HG03060 (cell line): Measurements from ENCODE around the gene PRMT3.
"Not testable (repeated sequence)": the region's sequence is repeated elsewhere in the genome, so short reads cannot be mapped to it uniquely, and the experiment has no call there.

Experiments
- ATAC-seq: cut with Tn5 transposase; IDR thresholded peaks from one replicate; pipeline ENCODE4 v1.9.1; 2021; ENCODE audit warnings: low read depth, moderate number of reproducible peaks; ENCODE audit not compliant: unreplicated experiment

Gene PRMT3

DNA sequence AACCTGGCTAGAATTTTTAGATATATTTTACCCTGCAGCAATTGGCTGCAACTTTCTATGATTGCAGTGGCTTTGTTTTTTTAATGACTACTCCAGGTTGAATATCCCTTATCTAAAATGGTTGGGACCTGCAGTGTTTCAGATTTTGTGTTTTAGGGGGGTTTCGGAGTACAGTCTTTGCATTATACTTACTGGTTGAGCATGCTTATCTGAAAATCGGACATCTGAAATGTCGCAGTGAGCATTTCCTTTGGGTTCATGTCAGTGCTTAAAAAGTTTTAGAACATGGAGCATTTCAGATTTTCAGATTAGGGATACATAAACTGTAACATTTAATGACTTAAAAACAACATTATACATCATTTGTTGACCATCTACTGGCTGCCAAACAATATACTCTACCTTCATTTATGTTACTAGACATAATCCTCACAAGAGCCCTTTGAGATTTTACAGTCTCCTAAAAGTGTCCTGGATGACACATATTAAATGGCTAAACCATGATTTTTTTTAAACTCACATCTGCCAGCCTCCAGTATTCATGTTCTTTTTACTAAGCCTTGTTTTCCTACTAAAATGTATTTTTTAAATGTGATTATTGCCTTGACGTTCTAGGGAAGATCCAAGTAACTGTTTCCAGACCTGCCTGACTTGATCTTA is 66.3 kb downstream of the PRMT3 start:
- no peak for ATAC-seq

GRCh38 chr11:20457001-20457799 is 69.7 kb downstream of the PRMT3 start:
- no peak for ATAC-seq

DNA sequence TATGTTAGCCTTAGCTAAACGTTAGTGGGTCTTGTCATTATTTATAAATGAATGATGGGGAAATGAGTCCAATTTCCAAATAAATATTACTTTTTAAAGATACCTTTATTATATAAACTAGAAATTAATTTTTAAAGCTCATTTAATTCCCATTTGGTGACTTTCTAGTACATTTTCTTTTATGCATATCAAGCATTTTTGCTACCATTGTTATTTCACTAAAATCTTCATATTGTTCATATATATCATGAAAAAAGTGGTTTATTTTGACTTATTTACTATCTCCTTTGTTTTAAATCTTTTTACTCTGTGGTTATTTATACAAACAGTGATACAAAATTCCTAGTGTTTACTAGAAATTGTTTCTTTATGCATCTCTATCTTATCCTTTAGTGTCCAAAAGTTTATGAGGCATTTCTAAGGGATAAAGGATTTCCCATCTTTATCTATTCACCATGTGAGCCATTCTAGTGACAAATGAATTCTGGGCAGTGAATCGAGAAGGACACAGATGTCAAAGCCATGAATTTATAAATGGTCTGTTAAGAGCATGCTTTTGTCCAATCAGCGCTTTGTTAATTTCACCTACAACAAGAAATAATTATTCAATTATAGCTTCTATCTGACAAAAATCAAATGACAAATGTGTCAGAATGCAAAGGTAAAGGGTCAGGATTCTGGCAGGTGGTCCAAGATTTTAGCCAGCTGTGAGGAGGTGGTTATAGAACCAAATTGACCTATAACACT is 70.6 kb downstream of the PRMT3 start:
- ATAC-seq: no peak

GRCh38 chr11:20458905-20459632 is 71.6 kb downstream of the PRMT3 start:
- ATAC-seq: no peak

DNA sequence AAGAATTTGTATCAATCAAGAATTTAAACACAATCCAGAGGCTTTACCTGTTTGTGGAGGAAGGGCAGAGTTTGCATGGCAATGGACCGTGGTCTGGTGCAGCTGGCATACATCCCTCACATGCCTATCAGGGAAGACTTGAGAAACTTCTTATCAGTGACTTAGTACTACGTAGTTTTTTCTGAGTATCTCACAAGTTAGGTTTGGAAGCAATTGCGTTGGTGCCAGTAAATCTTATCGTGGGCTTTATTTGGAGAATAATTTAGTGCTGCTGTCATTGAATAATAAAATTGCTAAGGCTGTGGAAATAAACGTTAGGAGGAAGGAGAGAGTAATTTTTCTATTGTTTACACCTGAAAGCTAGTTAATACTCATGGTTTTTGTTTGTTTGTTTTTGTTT is 72.3 kb downstream of the PRMT3 start:
- ATAC-seq: no peak

DNA sequence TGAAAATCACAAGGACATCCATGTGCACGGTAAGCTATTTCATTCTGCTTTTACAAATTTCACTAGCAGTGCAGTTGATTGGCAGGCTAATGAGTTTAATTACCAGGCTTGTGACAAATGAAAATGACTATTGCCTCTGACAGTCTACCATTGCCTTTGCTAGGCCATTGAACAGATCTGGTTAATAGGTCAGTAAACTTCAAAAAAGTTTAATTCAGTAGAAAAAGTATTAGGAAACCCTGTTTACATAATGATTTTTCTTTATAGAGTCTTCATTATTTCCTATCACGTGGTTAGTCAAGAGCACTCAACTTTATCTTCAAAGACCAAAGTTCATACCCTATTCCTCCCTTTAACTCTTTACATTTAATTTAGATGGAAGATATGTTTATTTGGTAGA is 77.0 kb downstream of the PRMT3 start:
- ATAC-seq: no peak

GRCh38 chr11:20467487-20468185 is 80.1 kb downstream of the PRMT3 start:
- ATAC-seq: no peak

- ATAC-seq: no peak
Observed at GRCh38 chr11:20470348-20470747, 82.8 kb downstream of the PRMT3 start.

DNA sequence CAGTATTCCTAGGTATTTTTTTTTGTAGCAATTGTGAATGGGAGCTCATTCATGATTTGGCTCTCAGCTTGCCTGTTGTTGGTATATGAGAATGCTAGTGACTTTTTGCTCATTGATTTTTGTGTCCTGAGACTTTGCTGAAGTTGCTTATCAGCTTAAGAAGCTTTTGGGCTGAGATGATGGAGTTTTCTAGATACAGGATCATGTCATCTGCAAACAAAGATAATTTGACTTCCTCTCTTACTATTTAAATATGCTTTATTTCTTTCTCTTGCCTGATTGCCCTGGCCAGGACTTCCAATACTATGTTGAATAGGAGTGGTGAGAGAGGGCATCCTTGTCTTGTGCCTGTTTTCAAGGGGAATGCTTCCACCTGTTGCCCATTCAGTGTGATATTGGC is 84.4 kb downstream of the PRMT3 start:
- not testable (repeated sequence) for ATAC-seq

DNA sequence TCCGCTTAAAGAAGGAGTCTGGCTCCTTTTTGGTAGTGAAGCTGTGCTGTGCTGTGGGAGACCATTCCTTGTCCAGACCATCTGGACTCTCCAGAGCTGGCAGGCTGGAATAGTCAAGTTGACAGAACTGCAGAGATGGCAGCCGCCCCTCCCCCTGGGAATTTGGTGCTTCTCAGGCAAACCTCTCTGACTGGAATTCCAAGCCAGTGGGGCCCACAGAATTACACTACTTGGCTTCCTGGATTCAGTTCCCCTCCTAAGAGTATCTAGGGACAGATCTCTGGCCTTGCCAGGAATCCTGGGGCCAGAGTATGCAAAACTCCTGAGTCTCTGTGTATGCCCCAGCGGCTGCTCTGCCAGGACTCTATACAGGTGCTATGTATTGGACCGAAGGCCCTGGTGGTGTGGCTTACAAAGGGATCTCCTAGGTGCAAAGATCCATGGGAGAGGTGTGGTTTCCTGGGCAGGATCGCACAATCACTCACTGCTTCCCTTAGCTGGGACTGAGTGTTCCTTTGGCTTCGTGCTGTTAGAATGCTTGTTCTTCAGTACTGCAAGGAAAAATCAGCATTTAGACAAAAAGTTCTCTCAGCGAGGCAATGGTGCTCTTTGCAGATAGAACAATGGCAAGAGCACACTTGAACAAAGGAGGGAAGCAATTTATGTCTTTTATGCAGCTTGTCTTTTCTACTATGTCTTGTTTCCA is 86.8 kb downstream of the PRMT3 start:
- ATAC-seq: no peak

DNA sequence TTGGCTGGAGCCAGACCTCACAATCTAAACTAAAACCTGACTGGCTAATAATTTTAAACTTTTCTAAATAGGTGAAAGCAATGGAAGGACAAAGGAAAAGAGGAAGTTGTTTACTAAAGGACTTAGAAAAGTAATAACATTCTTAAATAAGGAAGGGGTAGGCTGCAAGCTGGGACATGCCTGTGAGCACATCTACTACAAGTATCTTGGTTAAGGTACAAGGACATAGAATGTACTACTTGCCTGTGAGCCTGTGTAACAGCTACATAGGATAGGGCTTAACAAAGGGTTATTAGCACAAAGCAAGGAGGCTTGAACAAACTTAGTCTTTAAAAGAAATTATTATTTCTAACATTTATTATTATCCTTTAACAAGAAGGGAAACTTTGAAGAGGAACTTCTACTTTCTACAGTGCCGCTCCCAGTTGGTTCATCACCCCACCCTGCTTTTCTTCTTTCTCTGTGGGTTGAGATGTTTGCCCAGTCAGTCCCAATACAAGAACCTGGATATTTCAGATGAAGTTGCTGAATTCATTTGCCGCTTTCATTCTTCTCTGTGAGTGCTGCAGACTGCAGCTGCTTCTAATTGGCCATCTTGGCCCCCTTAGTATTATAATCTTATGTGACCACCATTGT is 87.5 kb downstream of the PRMT3 start:
- ATAC-seq: no peak

DNA sequence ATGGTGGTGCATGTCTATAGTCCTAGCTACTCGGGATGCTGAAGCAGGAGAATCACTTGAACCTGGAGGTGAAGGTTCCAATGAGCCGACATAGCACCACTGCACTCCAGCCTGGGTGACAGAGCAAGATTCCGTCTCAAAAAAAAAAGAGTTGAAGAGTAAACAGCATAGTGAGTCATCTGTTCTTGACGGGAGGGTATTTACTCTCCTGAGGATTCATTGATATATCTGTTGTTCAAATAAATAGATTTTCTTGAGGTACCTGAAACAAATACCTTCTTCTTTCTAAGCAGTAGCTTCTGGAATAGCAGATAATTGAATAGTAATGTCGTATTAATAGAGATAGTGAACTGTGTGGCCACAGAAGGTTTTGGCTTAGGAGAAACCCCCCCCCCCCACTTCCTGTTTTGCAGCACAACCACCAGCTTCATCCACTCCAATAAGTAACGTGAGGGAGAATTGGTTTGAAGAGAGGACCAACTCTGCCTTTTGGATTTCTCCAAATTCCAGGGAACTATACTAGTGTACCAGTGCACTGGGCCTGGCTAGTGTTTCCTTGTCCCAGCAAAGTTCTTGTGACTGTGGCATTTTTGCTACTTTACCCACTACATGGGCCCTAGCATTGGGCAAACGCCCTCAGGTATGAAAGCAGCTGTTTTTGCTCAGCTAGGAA is 90.0 kb downstream of the PRMT3 start:
- ATAC-seq: no peak

DNA sequence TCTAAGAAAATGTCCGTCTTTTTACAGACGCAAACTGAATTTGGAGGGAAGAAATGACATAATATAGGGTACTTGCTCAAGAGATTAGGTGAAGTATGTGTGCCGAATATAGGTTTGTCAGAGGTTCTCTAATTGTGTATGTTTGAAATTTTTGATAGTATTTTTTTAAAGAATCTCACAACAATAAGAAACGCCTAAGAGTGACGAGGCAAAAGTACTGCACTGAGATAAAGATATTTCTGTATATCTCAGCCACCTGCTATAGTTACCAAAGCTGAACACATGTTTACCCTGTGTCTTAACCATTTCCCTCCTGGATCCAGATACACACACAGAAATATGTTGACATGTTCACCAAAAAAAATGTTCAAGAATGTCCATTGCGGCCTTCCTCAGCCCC is 92.0 kb downstream of the PRMT3 start:
- ATAC-seq: no peak

- no peak for ATAC-seq
Observed at GRCh38 chr11:20483931-20484330, 96.4 kb downstream of the PRMT3 start.

- ATAC-seq: not testable (repeated sequence)
Observed at GRCh38 chr11:20484416-20484815, 96.9 kb downstream of the PRMT3 start.

DNA sequence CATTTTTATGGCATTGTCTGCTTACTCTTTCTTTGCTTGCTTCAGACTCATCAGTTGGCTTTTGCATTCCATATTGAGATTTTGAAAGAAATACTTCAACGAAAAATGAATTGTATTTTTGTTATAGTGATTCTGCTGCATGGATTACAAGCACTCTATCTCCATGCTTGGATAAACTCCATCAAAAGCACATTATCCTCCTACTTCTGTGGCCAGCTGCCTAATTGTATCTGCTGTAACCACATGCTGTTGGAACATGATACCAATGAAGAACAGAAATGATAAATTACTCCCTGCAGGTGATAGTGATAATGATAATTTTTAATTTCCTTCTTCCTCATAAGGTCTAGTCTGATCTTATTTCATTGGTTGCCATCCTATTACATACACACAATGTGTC is 100.8 kb downstream of the PRMT3 start:
- no peak for ATAC-seq

- no peak for ATAC-seq
Observed at GRCh38 chr11:20489948-20490347, 102.4 kb downstream of the PRMT3 start.

DNA sequence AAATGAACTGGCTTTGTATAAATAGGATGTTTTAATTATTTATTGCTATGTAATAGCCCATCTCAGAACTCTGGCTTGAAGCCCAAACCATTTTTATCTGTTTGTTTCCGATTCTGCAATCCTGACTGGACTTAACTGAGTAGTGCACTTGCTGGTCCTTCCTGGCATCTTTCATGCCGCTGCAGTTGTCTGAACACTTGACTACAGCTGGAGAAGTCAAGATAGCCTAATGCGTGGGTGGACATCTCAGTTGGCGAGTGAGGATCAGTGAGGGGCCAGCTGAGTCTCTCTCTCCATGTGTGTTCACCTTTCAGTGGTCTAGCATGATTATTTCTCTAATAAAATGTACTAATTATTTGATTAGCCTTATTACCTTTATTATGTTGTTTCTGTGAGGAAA is 105.8 kb downstream of the PRMT3 start:
- no peak for ATAC-seq
